Stimulated activated memory B cell treated with anti-CD40 and anti-IgM and Interleukin-4, amounts not matched to agents 10 μg/mL and 1 μg/mL and 100 μg/mL, for 72 hours (primary cell): ENCODE measurements around the gene CIB1.

Source experiments
- ATAC-seq: fragments of 150-1000 bp; cut with Tn5 transposase; 2 replicates; pipeline ENCODE4 v1.10.0; 2021
- H3K27ac Mint-ChIP-seq: one replicate; pipeline ENCODE4 v1.8.0; 2022; ENCODE audit warnings: mild to moderate bottlenecking, mixed read lengths
- H3K27me3 Mint-ChIP-seq: one replicate; pipeline ENCODE4 v1.8.0; 2022; ENCODE audit warnings: mixed read lengths
- H3K36me3 Mint-ChIP-seq: one replicate; pipeline ENCODE4 v1.8.0; 2022; ENCODE audit warnings: mixed read lengths
- H3K4me1 Mint-ChIP-seq: one replicate; pipeline ENCODE4 v1.8.0; 2022; ENCODE audit warnings: mixed read lengths
- H3K4me3 Mint-ChIP-seq: one replicate; pipeline ENCODE4 v1.8.0; 2022; ENCODE audit warnings: mild to moderate bottlenecking, moderate library complexity, mixed read lengths
- H3K9me3 Mint-ChIP-seq: one replicate; pipeline ENCODE4 v1.8.0; 2022; ENCODE audit warnings: mixed read lengths

The CIB1 gene

DNA sequence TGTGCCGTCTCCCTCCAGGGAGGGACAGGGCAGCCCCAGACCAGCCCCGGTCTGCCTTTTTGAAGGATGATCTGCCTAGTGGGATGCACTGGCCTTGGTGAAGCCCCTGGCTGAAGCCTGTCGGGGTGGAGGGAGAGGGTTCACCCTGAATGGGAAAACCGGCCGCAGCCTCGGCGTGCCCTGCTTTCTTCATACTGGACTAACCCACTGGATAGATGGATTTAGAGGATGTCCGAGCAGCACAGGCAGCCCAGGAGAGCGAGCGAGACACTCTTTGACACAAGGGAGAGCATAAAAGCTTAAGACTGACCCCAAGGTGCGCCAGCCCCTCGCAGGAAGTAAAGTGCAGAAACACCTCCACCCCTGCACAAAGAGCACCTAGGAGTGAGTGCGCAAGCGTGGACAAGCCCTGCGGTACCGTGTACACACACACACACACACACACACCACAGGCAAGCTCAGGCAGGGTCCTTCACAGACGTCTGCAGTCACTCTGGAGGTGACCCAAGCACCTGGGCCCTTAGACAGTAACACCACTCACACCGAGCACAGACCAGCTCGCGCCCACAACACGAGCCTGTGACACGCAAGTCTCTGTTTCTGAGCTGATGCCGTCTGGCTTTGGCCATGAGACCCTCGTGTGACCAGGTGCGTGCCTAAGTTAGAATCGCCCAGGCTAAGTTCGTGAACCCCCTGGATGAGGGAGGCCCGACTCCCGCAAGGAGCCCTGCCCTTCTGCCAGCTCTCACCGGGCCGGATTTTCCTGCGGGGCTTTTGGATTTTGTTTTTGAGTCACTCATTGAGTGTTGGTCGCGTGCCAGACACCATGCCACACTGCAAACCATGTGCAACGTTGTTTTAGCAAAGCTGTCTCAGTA, 21.3 kb downstream of the CIB1 start:
- peaks cover 23% of the 10 kb centered on the region for H3K36me3 Mint-ChIP-seq
- no peak for ATAC-seq
- no peaks in the 10 kb centered on the region for H3K9me3 Mint-ChIP-seq
- H3K4me1 Mint-ChIP-seq, result peaks cover 96% of the 10 kb centered on the region
- H3K4me3 Mint-ChIP-seq, result peak overlapping the region; percentile 17
- H3K27me3 Mint-ChIP-seq, result no peaks in the 10 kb centered on the region
- H3K27ac Mint-ChIP-seq, result peak overlapping the region; percentile 95

DNA sequence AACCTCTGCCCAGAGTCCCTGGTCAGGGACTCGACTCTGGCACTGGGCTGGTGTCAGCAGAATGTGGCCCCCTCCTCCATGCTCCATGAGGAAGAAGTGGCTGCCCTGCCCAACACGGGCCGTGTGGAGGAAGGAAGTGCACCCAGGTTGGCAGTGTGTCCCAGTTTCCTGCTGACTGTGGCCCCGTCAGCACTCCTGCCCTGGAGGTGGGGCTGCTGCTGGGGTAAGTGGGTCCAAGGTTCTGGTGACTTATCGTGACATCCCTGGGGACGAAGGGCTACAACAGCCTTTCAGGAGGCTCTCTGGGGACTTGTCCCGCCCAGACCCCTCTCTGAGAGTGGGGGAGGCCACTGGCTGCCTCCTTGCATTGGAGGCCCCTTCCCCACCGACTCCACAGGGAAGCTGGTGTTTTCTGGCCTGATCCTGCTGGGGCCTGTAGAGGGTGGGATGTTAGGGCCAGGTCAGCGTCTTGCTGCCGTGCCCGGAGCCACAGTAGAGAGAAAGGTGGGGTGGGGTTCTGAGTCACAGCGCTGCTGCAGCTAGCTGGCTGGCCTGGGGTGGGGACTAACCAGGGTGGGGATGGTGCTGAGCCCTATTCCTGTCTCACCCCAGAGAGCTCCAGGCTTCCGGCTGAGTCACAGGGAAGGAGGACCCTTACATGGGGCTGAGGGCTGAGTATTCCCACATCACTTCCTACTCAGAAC, 22.1 kb downstream of the CIB1 start:
- Mint-ChIP-seq H3K4me1 (peaks cover 96% of the 10 kb centered on the region), H3K27ac (peak overlapping the region; percentile 95)
- ATAC-seq, result peak; percentile 17

DNA sequence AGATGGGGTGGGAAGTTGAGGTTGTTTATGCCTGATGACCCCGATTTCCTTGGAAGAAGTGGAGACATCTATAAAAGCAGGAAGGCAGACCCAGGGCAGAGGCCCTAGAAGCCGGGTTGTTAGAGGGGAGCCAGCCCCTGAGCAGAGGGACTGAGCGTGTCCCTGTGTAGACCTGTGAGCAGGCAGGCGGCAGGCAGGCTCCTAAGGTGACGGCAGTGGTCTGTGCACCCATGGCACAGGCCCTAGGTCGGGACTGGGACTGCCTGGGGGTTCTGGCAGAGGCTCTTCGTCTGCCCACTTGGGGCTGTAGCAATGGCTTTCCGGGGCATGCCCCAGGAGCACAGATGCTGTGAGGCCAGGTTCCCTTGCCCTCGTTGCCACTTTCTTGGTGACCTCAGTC, 22.7 kb downstream of the CIB1 start:
- H3K27ac Mint-ChIP-seq, result peak overlapping the region; percentile 95
- H3K36me3 Mint-ChIP-seq, result peaks cover 25% of the 10 kb centered on the region
- peak overlapping the region; percentile 31 for H3K4me3 Mint-ChIP-seq
- H3K27me3 Mint-ChIP-seq, result no peaks in the 10 kb centered on the region
- no peak for ATAC-seq
- no peaks in the 10 kb centered on the region for H3K9me3 Mint-ChIP-seq
- H3K4me1 Mint-ChIP-seq, result peaks cover 96% of the 10 kb centered on the region

More for the DNA sequence above, 22.1 kb downstream of the CIB1 start:
- peak overlapping the region; percentile 37 for H3K4me3 Mint-ChIP-seq
- H3K27me3 Mint-ChIP-seq, result no peaks in the 10 kb centered on the region
- no peaks in the 10 kb centered on the region for H3K9me3 Mint-ChIP-seq
- H3K36me3 Mint-ChIP-seq, result peaks cover 25% of the 10 kb centered on the region

DNA sequence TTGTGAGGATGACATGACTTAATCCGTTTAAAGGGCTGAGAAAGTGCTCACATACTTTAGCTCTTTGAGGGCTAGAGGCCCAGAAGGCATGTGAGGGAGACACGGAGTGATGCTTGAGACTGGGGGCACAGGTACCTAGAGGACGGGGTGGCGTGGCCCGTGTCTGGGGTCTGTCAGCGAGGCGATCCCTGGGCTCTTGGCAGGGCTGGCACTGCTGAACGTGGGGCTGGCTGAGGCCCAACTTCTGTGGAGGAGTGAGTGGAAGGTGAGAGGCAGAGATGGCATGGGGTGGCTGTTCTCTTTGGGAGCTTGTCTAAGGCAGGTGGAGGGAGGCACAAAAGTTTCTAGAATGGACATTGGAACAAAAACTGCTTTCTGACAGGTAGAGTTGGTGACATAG, 23.1 kb downstream of the CIB1 start:
- Mint-ChIP-seq H3K4me1 (peaks cover 98% of the 10 kb centered on the region), H3K9me3 (no peaks in the 10 kb centered on the region), H3K36me3 (peaks cover 25% of the 10 kb centered on the region), H3K4me3 (peak overlapping the region; percentile 11), H3K27ac (peak overlapping the region; percentile 95), H3K27me3 (no peaks in the 10 kb centered on the region)
- no peak for ATAC-seq

GRCh38 chr15:90209591-90209990, 24.1 kb downstream of the CIB1 start:
- Mint-ChIP-seq H3K27me3 (no peaks in the 10 kb centered on the region), H3K27ac (peak overlapping the region; percentile 95)

GRCh38 chr15:90208356-90208755, 25.4 kb downstream of the CIB1 start:
- H3K36me3 Mint-ChIP-seq, result peaks cover 25% of the 10 kb centered on the region
- H3K27me3 Mint-ChIP-seq, result no peaks in the 10 kb centered on the region
- peak overlapping the region; percentile 95 for H3K27ac Mint-ChIP-seq
- peaks cover 100% of the 10 kb centered on the region for H3K4me1 Mint-ChIP-seq
- ATAC-seq, result no peak
- no peaks in the 10 kb centered on the region for H3K9me3 Mint-ChIP-seq
- H3K4me3 Mint-ChIP-seq, result no peak overlapping the region

More at GRCh38 chr15:90209591-90209990, 24.1 kb downstream of the CIB1 start:
- H3K9me3 Mint-ChIP-seq, result no peaks in the 10 kb centered on the region
- peak; percentile 71 for ATAC-seq
- H3K4me3 Mint-ChIP-seq, result peak overlapping the region; percentile 61
- H3K4me1 Mint-ChIP-seq, result peaks cover 100% of the 10 kb centered on the region
- peaks cover 25% of the 10 kb centered on the region for H3K36me3 Mint-ChIP-seq

- Mint-ChIP-seq H3K4me1 (peaks cover 100% of the 10 kb centered on the region), H3K9me3 (no peaks in the 10 kb centered on the region), H3K4me3 (no peak overlapping the region), H3K27ac (peak overlapping the region; percentile 95), H3K27me3 (no peaks in the 10 kb centered on the region), H3K36me3 (peaks cover 25% of the 10 kb centered on the region)
- ATAC-seq, result no peak
Measured at GRCh38 chr15:90207252-90207651, 26.5 kb downstream of the CIB1 start.

GRCh38 chr15:90205886-90206285, 27.9 kb downstream of the CIB1 start:
- Mint-ChIP-seq H3K36me3 (peaks cover 25% of the 10 kb centered on the region), H3K9me3 (no peaks in the 10 kb centered on the region), H3K27me3 (no peaks in the 10 kb centered on the region), H3K4me3 (peak overlapping the region; percentile 56), H3K4me1 (peaks cover 88% of the 10 kb centered on the region), H3K27ac (peak overlapping the region; percentile 95)
- no peak for ATAC-seq

GRCh38 chr15:90205050-90205848, 28.5 kb downstream of the CIB1 start:
- Mint-ChIP-seq H3K27ac (peak overlapping the region; percentile 95), H3K9me3 (no peaks in the 10 kb centered on the region), H3K36me3 (peaks cover 19% of the 10 kb centered on the region), H3K27me3 (no peaks in the 10 kb centered on the region), H3K4me1 (peaks cover 88% of the 10 kb centered on the region), H3K4me3 (no peak overlapping the region)
- no peak for ATAC-seq

- no peaks in the 10 kb centered on the region for H3K27me3 Mint-ChIP-seq
- peak overlapping the region; percentile 24 for H3K4me3 Mint-ChIP-seq
- peak overlapping the region; percentile 50 for H3K27ac Mint-ChIP-seq
- H3K9me3 Mint-ChIP-seq, result no peaks in the 10 kb centered on the region
- ATAC-seq, result no peak
- peaks cover 9% of the 10 kb centered on the region for H3K36me3 Mint-ChIP-seq
- H3K4me1 Mint-ChIP-seq, result peaks cover 87% of the 10 kb centered on the region
Measured at GRCh38 chr15:90203922-90204321, 29.8 kb downstream of the CIB1 start.

DNA sequence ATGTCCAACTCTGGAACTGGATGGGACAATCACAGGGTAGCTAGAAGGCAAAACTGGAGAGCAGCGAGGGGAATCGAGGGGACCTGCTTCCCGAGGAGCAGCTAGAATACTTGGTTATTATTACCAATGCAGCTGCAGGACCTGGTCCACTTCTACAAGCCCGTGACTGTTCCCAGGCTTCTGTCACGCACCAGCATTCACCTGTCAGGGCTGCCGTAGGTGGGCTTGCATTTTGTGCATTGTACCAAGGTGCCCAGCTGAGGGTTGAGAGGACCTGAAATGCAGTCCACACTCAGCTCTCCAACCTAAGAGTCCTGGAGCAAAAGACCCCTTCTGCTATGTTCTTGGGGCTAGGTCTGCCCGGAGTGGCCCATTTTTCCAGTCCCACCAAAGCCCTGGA, 30.3 kb downstream of the CIB1 start:
- Mint-ChIP-seq H3K27me3 (no peaks in the 10 kb centered on the region), H3K4me3 (peak overlapping the region; percentile 92), H3K36me3 (peaks cover 9% of the 10 kb centered on the region), H3K4me1 (peaks cover 87% of the 10 kb centered on the region), H3K9me3 (no peaks in the 10 kb centered on the region), H3K27ac (peak overlapping the region; percentile 50)
- no peak for ATAC-seq

DNA sequence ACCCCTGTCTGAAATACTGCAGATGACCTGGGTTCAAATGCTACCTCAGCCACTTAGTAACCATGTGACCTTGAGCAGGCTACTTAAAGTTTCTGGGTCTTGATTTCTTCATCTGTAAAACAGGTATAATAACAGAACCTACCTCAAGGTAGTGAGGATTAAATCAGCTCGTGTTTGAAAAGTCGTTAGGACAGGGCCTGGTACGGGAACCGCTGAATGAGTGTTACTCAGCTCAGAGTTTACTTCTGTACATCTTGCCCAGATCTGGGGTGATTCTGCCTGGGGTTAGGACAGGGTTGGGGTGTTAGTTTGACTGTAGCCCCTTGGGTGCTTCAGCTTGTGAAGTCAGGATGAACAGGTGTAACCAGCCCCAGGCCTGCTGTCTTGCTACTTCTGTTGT, 30.8 kb downstream of the CIB1 start:
- Mint-ChIP-seq H3K9me3 (no peaks in the 10 kb centered on the region), H3K27me3 (no peaks in the 10 kb centered on the region), H3K27ac (peak overlapping the region; percentile 50), H3K4me1 (peaks cover 86% of the 10 kb centered on the region), H3K4me3 (peak overlapping the region; percentile 92), H3K36me3 (peaks cover 9% of the 10 kb centered on the region)
- ATAC-seq, result no peak

DNA sequence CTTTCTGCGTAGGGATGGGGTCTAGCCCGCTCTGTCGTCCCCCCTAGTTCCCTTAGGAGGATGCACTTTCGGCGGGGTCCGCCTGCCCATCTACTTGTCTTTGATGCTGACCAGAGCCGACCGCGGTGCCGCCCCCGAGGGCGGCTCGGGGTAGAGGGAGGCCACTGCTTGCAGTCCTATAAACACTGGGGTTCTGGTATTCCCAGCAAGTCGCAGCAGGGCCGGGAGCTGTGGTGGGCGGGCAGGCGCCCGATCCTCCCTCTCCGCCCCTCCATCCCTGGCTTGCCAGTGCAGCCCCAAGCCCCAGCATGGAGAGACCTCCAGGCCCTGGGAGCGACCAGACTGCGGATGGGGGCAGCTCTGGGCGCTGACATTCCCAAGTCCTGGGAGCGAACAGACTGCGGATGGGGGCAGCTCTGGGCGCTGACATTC, 31.8 kb downstream of the CIB1 start:
- Mint-ChIP-seq H3K9me3 (no peaks in the 10 kb centered on the region), H3K4me3 (peak overlapping the region; percentile 86), H3K4me1 (peaks cover 77% of the 10 kb centered on the region), H3K27me3 (no peaks in the 10 kb centered on the region), H3K36me3 (peaks cover 9% of the 10 kb centered on the region), H3K27ac (peak overlapping the region; percentile 50)
- ATAC-seq, result peak; percentile 7

GRCh38 chr15:90201130-90201943, 32.4 kb downstream of the CIB1 start, which contains the start of gene SEMA4B:
Gene SEMA4B, plus strand, starts transcription at chr15:90201330. Its CDS starts 249 bp downstream, at chr15:90201579.
- peak within 1 kb of the TSS; percentile 50 for H3K27ac Mint-ChIP-seq
- H3K36me3 Mint-ChIP-seq, result peaks cover 5% of the 10 kb centered on the region
- H3K27me3 Mint-ChIP-seq, result no peaks in the 10 kb centered on the region
- peaks cover 77% of the 10 kb centered on the region for H3K4me1 Mint-ChIP-seq
- ATAC-seq, result peak; percentile 92
- no peaks in the 10 kb centered on the region for H3K9me3 Mint-ChIP-seq
- peak within 1 kb of the TSS; percentile 91 for H3K4me3 Mint-ChIP-seq
